ENCODE data around the gene BOK. TPM values are rescaled to one million over a fixed set of nuclear protein-coding genes. Genes with fewer than 3 reads are reported as not detected.

The BOK gene
- total and polyA plus RNA-seq, 9 of the 15 experiments (the other 6 are each of a cell fraction or from before 2014, with no cell fraction given), result 0.03 to 3.3 (median 2.0) TPM; not detected in 1

DNA sequence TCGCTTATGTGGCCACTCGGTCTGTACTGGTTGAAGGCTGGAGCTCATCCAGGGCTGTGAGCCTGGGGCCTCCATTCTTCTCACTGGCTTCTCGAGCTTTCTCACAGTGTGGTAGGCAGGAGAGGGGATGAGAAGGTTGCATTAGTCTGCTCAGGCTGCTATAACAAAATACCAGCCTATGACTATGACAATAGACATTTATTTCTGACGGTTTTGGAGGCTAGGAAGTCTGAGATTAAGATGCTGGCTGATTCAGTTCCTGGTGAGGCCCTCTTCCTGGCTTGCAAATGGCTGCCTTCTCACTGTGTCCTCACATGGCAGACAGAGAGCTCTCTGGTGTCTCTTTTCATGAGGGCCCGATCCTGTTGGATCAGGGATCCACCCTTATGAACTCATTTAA lies 44.0 kb upstream of the BOK start (continued):
- TF ChIP-seq, protein P1, sequence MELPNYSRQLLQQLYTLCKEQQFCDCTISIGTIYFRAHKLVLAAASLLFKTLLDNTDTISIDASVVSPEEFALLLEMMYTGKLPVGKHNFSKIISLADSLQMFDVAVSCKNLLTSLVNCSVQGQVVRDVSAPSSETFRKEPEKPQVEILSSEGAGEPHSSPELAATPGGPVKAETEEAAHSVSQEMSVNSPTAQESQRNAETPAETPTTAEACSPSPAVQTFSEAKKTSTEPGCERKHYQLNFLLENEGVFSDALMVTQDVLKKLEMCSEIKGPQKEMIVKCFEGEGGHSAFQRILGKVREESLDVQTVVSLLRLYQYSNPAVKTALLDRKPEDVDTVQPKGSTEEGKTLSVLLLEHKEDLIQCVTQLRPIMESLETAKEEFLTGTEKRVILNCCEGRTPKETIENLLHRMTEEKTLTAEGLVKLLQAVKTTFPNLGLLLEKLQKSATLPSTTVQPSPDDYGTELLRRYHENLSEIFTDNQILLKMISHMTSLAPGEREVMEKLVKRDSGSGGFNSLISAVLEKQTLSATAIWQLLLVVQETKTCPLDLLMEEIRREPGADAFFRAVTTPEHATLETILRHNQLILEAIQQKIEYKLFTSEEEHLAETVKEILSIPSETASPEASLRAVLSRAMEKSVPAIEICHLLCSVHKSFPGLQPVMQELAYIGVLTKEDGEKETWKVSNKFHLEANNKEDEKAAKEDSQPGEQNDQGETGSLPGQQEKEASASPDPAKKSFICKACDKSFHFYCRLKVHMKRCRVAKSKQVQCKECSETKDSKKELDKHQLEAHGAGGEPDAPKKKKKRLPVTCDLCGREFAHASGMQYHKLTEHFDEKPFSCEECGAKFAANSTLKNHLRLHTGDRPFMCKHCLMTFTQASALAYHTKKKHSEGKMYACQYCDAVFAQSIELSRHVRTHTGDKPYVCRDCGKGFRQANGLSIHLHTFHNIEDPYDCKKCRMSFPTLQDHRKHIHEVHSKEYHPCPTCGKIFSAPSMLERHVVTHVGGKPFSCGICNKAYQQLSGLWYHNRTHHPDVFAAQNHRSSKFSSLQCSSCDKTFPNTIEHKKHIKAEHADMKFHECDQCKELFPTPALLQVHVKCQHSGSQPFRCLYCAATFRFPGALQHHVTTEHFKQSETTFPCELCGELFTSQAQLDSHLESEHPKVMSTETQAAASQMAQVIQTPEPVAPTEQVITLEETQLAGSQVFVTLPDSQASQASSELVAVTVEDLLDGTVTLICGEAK (IDR thresholded peaks at IDR 0.05), result no peak
- TF ChIP-seq, protein P1 (CRISPR knock-in tag; IDR thresholded peaks at IDR 0.05), result no peak
- TF ChIP-seq ZNF274 (IDR thresholded peaks at IDR 0.05; ENCODE audit: borderline replicate concordance, low read depth, low read length), result no peak
- no peak for TF ChIP-seq RCOR1 (IDR thresholded peaks at IDR 0.05; ENCODE audit: borderline replicate concordance in 1 of 2, low read depth in 2 of 2, low read length in 2 of 2)
- TF ChIP-seq YY1 (IDR thresholded peaks at IDR 0.05; ENCODE audit: borderline replicate concordance in 1 of 3, control insufficient read depth in 1 of 3, extremely low read depth in 1 of 3, insufficient read depth in 3 of 3, insufficient read length in 1 of 3, insufficient replicate concordance in 2 of 3, low read depth in 1 of 3, low read length in 2 of 3), result peak in 1 of 3 experiments; percentile 54
- TF ChIP-seq ZNF133 (CRISPR knock-in tag; IDR thresholded peaks at IDR 0.05), result no peak
- no peak for TF ChIP-seq SMARCA5 (IDR thresholded peaks at IDR 0.05)
- TF ChIP-seq CTBP1 (IDR thresholded peaks at IDR 0.05; ENCODE audit: borderline replicate concordance), result no peak
- TF ChIP-seq SIN3A (IDR thresholded peaks at IDR 0.05; ENCODE audit: borderline replicate concordance in 2 of 2, control insufficient read depth in 1 of 2, low read depth in 2 of 2, low read length in 2 of 2), result no peak
- TF ChIP-seq, protein P2, sequence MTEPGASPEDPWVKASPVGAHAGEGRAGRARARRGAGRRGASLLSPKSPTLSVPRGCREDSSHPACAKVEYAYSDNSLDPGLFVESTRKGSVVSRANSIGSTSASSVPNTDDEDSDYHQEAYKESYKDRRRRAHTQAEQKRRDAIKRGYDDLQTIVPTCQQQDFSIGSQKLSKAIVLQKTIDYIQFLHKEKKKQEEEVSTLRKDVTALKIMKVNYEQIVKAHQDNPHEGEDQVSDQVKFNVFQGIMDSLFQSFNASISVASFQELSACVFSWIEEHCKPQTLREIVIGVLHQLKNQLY (CRISPR knock-in tag; conservative IDR thresholded peaks at IDR 0.05), result no peak
- no peak for TF ChIP-seq ZNF143 (CRISPR knock-in tag; IDR thresholded peaks at IDR 0.05)
- no peak for TF ChIP-seq MYC (IDR thresholded peaks at IDR 0.05; ENCODE audit: low read depth, low read length)
- no peak for TF ChIP-seq MYC (CRISPR knock-in tag; IDR thresholded peaks at IDR 0.05; ENCODE audit: borderline replicate concordance, low read depth)
- no peak for TF ChIP-seq ZNF668 (CRISPR knock-in tag; IDR thresholded peaks at IDR 0.05)
- peak; percentile 72 for TF ChIP-seq ZNF12 (CRISPR knock-in tag; IDR thresholded peaks at IDR 0.05)
- no peak for TF ChIP-seq RBM25 (IDR thresholded peaks at IDR 0.05; ENCODE audit: low read depth, low read length, severe bottlenecking)

Data from K562 (cell line).